Measurements from ENCODE around the gene RSBN1. TPM values are rescaled to one million over a fixed set of nuclear protein-coding genes. Genes with fewer than 3 reads are reported as not detected.

The RSBN1 gene
- total and polyA plus RNA-seq, 9 of the 15 experiments (the other 6 are each of a cell fraction or from before 2014, with no cell fraction given): 4.5 to 24.3 (median 13.0) TPM

DNA sequence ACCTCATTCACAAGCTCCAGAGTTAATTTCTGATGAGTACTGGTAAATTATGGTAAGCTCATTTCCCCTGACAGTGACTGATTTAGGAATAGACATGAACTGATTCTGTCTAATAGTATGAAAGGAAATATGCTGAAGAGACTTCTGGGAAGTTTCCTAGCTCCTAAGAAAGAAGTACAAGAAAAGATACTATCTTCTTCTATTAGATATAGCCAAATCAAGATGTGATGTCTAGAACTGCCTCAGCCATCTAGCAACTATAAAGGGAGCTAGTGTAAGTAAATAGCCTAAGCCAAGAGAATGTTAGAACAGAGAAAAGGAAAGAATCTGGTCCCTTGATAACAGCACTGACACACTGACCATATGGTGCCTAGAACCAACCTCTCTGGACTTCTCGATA, 42.2 kb downstream of the RSBN1 start:
- ChIA-PET POLR2A (interaction anchor here (0.7 to 1.1 kb wide), 5 partner anchors 8 to 1846 kb away, joined by 3 to 4 read pairs (median 3); no protein-coding TSS in a partner anchor), CTCF (ENCODE audit: low intra/inter-chr PET ratio) (no interaction called here)
- Histone ChIP-seq H3K79me2 (ENCODE audit: control insufficient read depth, insufficient read depth, low read length) (peaks cover 24% of the 10 kb centered on the region; the same call in 1 of the 3 replicates), H3K27me3 (ENCODE audit: control insufficient read depth in 2 of 2, insufficient read depth in 2 of 2, low read length in 2 of 2) (no peaks in the 10 kb centered on the region), H3K36me3 (ENCODE audit: control insufficient read depth, insufficient read depth, low read length) (peaks cover 58% of the 10 kb centered on the region), H3K4me2 (ENCODE audit: insufficient read depth, low read length) (no peak overlapping the region), H4K20me1 (replicated peaks; ENCODE audit: control insufficient read depth, insufficient read depth, low read length) (no peaks in the 10 kb centered on the region), H3K9ac (ENCODE audit: insufficient read depth in 1 of 2, low read depth in 2 of 2, low read length in 2 of 2) (no peak overlapping the region), H3K9me1 (ENCODE audit: control insufficient read depth, insufficient read depth, low read length) (no peaks in the 10 kb centered on the region), H3K4me1 (replicated peaks in 1 of 2; ENCODE audit: control insufficient read depth in 2 of 2, insufficient read depth in 2 of 2, low read length in 2 of 2) (no peaks in the 10 kb centered on the region), H2AFZ (ENCODE audit: low read depth, low read length) (no peak overlapping the region), H3K9me3 (replicated peaks; ENCODE audit: control insufficient read depth, insufficient read depth, low read depth, low read length) (no peaks in the 10 kb centered on the region), H3K4me3 (no peak overlapping the region), H3K27ac (ENCODE audit: extremely low read depth, low read depth, low read length) (no peak overlapping the region)
- no TSS peak for BruUV-seq (replicated peaks)
- TF ChIP-seq ZNF318 (IDR thresholded peaks at IDR 0.05; ENCODE audit: borderline replicate concordance in 1 of 2, low read depth in 1 of 2) (no peak), ARID1B (IDR thresholded peaks at IDR 0.05) (no peak)
- FAIRE-seq (no peak), ATAC-seq (no peak), DNase-seq (ENCODE audit: extremely low read depth in 1 of 4, low spot score in 3 of 4) (no peak)
- WGBS (ENCODE audit: insufficient coverage, low coverage, missing lambda C conversion rate): 80% methylated on average over 1 of the region's 1 CpG
- in situ Hi-C loops (cut with MboI): no loop called here
- intact Hi-C loops (cut with micrococcal nuclease): no loop called here
